T-helper 2 cell treated with Interferon-gamma antibody and Interleukin-4, amounts not matched to agents 100 ng/mL and 5 ng/mL, for 36 hours (primary cell): Measurements from ENCODE around the gene POLR1H. TPM values are rescaled to one million over a fixed set of nuclear protein-coding genes. Genes with fewer than 3 reads are reported as not detected.

Experiments
- intact Hi-C: fragments of 100-400 bp; cut with micrococcal nuclease; formaldehyde crosslinking; loops from one replicate; pipeline ENCODE4 v1.15.1; 2023
- total RNA-seq: library from RNA; stranded (reverse); gene quantifications from 2 replicates; pipeline ENCODE4 v1.2.3, GENCODE V29; 2022

Gene POLR1H
- total RNA-seq, 1 donor from 2014 or later: 69.6 TPM

- intact Hi-C loops: no loop called here
These were observed 31.9 kb downstream of the POLR1H start for GRCh38 chr6:30092852-30093543.

- intact Hi-C loops: no loop called here
These were observed 33.0 kb downstream of the POLR1H start for GRCh38 chr6:30093951-30094661.

GRCh38 chr6:30096829-30097228, 35.8 kb downstream of the POLR1H start:
- intact Hi-C loops: no loop called here

- intact Hi-C loops: no loop called here
These were observed 37.1 kb downstream of the POLR1H start for GRCh38 chr6:30097902-30098768.

- intact Hi-C loops: loop anchor here (5.0 kb wide), 2 partner anchors 33 to 112 kb away; partner anchors contain the start of genes PPP1R11 and TRIM26
These were observed 39.1 kb downstream of the POLR1H start for GRCh38 chr6:30100154-30100553.

GRCh38 chr6:30100585-30101443, 39.7 kb downstream of the POLR1H start:
- intact Hi-C loops: loop anchor here (5.0 kb wide), 2 partner anchors 34 to 111 kb away; partner anchors contain the start of genes PPP1R11 and TRIM26

- intact Hi-C loops: loop anchor here (5.0 kb wide), 2 partner anchors 34 to 111 kb away; partner anchors contain the start of genes PPP1R11 and TRIM26
These were observed 40.7 kb downstream of the POLR1H start for GRCh38 chr6:30101444-30102413.

- intact Hi-C loops: loop anchor here (5.0 kb wide), 2 partner anchors 35 to 110 kb away; partner anchors contain the start of genes PPP1R11 and TRIM26
These were observed 41.4 kb downstream of the POLR1H start for GRCh38 chr6:30102414-30102969.

- intact Hi-C loops: loop anchor here (1.0 to 5.0 kb wide), 5 partner anchors 28 to 294 kb away; partner anchors contain the start of genes PPP1R11 and TRIM26
These were observed 42.2 kb downstream of the POLR1H start for GRCh38 chr6:30102970-30103871.

GRCh38 chr6:30103872-30104179, 42.8 kb downstream of the POLR1H start:
- intact Hi-C loops: loop anchor here (1.0 to 5.0 kb wide), 5 partner anchors 27 to 293 kb away; partner anchors contain the start of genes PPP1R11 and TRIM26

GRCh38 chr6:30104661-30105060, 43.6 kb downstream of the POLR1H start:
- intact Hi-C loops: loop anchor here (5.0 kb wide), 2 partner anchors 37 to 108 kb away; partner anchors contain the start of genes PPP1R11 and TRIM26

GRCh38 chr6:30111266-30111856, 50.3 kb downstream of the POLR1H start:
- intact Hi-C loops: no loop called here

GRCh38 chr6:30112402-30112994, 51.4 kb downstream of the POLR1H start:
- intact Hi-C loops: no loop called here

- intact Hi-C loops: no loop called here
These were observed 52.1 kb downstream of the POLR1H start, which contains the start of gene TRIM31 for GRCh38 chr6:30113003-30113759. TSS of gene TRIM31 (minus strand) at chr6:30113090. CDS start at chr6:30112805, 285 bp downstream.

GRCh38 chr6:30113841-30114240, 52.8 kb downstream of the POLR1H start:
- intact Hi-C loops: no loop called here
